GM19463 (cell line): Measurements from ENCODE around the gene LPAR1.

Source experiments
- ATAC-seq: cut with Tn5 transposase; IDR thresholded peaks from one replicate; pipeline ENCODE4 v1.9.1; 2021; ENCODE audit warnings: mild to moderate bottlenecking, moderate library complexity; ENCODE audit not compliant: unreplicated experiment

Gene LPAR1

DNA sequence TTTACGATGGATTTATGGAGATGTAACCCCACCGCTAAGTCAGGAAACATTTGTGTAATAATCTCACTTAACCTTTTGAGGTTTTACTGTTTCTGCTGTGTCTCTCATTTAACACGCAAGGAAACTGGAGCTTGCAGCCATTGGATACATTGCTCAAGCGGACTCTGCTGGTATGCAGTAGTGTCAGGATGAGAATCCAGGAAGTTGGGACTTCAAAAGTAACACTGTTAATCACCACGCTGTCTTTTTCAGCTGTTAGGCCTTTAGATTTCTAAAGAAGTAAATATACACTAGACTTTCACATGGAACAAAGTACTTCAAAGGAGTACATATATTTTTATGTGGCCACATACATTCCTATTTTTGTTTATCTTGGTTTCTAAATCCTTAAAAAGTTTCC, 114.7 kb downstream of the LPAR1 start:
- ATAC-seq: no peak

DNA sequence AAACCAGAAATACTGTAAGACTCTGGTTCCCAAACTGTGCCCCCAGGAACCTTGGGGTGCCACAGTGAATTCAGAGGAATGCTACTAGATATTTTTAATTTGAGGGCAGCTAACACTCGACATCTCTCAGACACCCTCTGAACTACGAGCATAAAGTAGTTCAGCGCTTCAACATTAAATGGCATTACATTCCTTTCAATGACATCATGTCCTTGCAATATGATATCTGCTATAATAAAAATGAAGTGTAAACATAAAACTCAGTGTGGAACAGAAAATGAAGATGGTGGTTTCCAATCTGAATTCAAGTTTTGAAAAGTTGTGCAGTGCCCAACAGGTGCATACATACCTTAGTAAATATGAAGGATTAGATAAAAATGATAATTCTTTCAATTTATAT, 116.1 kb downstream of the LPAR1 start:
- ATAC-seq: no peak

DNA sequence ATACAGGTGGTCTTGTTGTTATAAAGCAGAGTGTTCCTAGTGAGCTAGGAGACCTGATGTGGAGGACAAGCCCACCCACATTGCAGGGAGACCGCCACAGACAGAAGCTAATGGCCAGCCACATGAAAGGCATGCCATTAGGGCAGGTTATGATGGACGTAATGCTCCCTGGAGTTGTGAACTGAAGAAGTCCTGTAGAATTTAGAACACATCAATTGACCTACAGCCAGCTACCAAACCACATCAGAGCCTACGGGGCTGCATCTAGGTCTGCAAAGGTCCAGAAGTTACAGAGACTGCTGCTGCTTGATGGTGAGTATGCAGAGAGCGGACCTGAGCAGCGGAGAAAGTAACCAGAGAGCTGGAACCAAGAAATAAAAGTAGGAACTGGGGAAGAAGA, 116.6 kb downstream of the LPAR1 start:
- no peak for ATAC-seq

- no peak for ATAC-seq
Measured at GRCh38 chr9:110919609-110920008, 118.7 kb downstream of the LPAR1 start.

- no peak for ATAC-seq
Measured at GRCh38 chr9:110919050-110919435, 119.2 kb downstream of the LPAR1 start.

DNA sequence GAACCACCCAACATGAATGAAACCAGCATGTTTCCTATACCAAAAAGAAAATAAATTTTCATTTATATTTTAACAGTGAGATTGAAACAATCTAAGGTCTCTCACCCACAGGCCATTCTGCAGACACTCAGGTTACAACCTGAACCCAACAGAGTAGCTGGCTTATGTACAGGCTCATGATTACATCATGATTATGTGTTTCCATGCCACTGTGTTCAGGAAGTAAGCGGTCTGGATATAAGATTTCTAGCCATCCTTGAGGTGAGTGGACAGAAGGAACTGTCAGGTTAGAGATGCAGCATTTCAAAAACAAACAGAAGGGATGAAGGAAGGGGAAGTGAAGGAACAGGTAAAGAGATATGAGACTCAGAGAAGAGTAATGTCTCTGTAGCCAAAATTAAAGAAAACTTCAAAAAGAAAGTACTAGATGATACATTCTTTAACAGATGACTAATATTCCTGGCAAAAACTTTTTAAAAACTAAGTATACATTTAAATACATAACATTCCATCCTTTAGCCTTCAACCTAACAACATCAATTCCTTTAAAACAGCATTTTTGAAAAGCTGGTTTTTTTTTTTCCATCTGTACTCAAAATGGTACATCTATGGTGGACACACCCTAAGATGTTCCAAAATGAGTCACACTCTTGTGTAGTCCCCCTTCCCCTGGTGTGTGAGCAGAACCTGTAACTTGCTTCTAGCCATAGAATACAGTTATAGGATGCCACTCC, 119.8 kb downstream of the LPAR1 start:
- ATAC-seq: no peak

GRCh38 chr9:110916403-110916802, 121.9 kb downstream of the LPAR1 start:
- ATAC-seq: no peak

DNA sequence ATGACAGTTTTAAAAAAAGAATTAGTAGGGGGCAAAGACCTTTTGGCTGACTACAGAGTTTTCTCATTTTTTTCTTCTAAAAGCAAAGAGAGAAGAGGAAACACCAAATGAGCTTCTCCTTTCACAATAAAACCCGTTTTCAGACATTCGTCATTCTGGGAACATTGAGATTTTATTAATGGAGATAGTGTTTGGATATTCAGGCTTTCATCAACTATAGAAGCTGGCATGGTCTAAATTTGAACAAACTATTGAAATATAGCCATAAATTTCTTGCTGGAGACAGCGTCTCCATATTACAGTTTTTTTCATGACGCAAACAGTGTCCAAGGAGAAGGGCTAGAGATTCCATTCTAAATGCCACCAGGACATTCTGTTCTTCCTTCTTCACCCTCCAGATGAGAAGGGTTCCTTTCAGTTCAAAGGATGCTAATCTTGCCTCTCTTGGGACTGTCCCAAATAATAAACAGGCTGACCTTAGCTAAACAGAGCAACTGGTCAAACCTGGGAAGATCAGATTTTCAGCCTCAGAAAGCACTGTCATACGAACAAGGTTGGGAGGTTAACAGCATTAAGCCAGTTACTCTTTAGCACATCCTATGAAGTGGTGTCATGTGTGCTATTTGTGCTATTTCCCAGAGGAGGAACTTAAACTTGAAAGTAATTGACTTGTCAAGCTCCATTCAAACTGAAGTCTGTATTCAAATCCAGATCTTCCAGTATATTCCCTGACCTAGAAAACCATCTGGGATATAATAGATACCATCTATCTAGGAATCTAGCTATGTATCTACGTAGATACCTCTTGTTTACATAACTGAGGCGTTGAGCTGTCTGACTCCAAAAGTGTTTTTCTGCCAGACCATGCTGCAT, 125.6 kb downstream of the LPAR1 start:
- no peak for ATAC-seq

- no peak for ATAC-seq
Measured at GRCh38 chr9:110911659-110912418, 126.4 kb downstream of the LPAR1 start.

DNA sequence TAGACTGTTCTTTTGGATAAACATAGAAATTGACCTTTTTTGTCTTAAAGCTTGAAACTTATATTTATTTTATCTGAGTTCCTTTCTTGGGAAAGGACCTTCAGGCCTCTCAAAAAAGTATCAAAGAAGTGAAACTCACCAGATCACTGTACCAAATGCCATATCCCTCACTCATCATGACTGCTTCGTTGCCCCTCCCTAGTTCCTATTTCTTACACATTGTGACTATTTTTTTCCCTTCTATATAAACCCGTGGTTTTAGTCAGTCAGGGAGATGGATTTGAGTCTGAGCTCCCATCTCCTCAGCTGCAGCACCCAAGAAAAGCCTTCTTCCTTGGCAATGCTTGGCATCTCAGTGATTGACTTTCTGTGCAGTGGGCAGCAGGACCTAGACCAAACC, 129.4 kb downstream of the LPAR1 start:
- no peak for ATAC-seq

DNA sequence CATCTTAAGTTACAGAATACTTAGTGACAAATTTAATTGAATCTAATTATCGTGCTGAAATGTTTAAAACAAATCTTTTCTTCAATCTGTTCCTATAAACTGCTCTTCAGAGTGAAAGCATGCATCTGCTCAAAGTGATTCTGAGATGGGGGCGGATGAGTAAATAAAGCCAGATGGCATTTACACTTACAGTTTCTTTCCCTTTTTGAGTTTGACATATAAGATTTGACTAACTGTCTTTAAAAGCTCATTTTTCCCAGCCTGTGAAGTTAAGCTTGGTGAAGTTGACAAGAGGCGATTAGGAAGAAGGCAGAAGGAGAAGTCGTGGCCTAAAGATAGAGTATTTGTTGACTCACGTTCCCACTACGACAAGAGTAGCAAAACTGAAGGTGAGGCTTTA, 137.4 kb downstream of the LPAR1 start:
- no peak for ATAC-seq

DNA sequence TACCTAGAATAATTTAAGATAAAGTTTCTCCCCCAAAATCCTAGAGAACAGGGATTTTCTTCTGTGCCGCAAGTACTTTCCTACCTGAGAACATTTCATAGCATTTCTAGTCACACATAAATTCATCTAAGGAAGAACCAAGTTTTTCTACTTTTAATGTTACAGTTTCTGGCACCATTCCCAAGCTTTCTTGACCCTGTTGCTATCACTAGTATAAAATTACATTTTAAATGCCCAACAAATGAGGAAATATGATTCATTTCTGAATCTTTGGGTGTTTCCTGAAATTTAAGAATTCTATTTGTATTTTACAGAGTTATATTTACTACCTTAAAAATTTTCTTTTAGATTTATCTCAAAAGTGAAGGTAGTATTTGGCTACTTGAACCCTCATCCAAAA, 137.8 kb downstream of the LPAR1 start:
- no peak for ATAC-seq

- ATAC-seq: no peak
Measured at GRCh38 chr9:110898866-110899265, 139.4 kb downstream of the LPAR1 start.

DNA sequence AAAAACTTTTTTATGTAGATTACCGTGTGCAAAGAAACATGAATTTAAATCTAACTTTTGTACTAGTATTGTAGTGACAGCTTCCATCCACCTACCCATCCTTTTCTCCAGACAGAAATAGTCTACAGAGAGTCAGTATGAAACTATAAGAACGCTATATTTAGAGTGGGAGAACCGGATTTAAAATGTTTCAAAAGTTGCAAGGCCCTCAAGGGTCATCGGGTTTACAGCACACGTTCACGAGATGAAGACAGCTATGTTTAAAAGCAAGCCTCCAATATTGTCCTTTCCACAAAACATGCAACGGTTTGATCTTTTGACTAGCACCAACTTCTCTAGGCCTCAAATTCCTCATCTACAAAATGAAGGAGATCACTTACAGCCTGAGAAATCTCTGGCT, 139.9 kb downstream of the LPAR1 start:
- ATAC-seq: no peak

DNA sequence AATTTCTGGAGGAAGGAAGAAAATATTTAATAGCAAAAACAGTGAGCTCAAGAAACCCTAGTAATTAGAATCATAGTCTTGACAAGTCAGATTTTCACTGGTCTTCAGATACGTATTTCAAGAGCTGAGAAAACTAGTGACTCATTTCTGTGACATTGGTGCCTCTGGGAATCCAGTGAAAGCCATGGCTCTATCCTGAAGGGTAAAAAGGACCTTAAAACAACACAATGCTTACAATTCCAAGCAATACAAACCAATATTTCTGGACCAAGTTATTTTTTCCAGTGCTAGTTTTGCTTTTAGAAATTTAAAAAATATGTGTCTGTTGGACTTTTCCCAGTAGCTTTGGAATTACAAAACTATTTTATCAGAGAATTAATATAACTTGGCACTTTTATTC, 140.3 kb downstream of the LPAR1 start:
- ATAC-seq: no peak

- ATAC-seq: no peak
Measured at GRCh38 chr9:110895147-110895905, 142.9 kb downstream of the LPAR1 start.

DNA sequence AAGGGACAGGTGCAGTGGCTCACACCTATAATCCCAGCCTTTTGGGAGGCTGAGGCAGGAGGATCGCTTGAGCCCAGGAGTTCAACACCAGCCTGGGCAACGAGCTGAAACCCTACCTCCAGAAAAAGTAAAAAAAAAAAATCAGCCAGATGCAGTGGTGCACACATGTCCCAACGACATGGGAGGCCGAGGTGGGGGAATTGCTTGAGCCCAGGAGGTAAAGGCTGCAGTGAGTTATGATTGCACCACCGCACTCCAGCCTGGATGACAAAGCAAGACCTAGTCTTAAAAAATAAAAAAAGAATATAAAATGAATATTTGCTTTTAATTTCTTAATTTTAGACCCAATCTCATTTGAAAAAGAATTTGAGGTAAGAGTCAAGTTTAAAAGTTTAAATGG, 143.5 kb downstream of the LPAR1 start:
- ATAC-seq: no peak

DNA sequence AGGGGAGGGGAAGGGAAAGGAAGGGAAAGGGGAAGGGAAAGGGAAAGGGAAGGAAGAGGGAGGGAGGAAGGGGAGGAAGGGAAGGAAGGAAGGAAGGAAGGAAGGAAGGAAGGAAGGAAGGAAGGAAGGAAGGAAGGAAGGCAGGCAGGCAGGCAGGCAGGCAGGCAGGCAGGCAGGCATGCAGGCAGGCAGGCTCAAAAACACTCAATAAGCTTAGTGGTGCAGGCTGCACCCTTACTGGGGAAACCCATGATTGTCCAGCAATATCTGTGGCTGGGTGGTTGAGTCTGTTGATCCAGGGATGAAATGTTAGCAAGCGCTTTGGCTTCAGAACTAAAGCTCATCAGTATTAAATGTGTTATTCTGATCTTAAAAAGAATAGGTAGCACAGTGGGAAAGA, 145.6 kb downstream of the LPAR1 start:
- ATAC-seq: no peak

DNA sequence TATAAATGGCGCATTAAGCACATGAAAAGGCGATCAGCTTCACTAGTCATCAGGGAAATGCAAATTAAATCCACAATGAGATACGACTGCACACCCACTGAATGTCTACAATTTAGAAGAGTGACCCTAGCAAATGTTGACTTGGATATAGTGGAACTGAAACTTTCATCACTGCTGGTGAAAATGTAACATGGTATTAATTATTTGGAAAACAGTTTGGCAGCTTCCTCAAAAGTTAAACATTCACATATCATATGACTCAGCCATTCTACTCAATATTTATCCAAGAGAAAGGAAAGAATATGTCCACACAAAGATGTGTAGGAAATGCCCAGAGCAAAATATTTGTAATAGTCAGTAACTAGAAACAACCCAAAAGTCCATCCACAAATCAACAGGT, 146.5 kb downstream of the LPAR1 start:
- ATAC-seq: no peak

DNA sequence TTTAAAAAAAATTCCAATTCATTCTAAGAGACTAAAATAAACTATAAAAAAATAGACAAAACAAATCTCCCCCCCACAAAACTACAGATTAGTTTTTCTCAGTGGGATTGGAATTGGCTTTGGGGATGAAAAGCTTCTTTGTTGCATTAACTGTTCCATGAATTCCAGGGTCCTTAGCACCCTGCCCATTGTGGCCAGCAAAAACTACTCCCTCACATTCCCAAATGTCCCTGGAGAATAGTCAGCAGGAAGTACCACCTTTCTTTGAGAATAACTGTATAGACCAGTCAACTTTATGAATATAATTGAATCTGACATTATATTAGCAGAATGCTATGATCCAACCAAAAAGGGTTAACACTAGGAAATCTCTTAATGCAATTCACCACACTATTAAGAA, 147.9 kb downstream of the LPAR1 start:
- ATAC-seq: no peak

GRCh38 chr9:110887276-110887675, 151.0 kb downstream of the LPAR1 start:
- no peak for ATAC-seq
